ENCODE data around the gene MAPK11.

MAPK11 gene

DNA sequence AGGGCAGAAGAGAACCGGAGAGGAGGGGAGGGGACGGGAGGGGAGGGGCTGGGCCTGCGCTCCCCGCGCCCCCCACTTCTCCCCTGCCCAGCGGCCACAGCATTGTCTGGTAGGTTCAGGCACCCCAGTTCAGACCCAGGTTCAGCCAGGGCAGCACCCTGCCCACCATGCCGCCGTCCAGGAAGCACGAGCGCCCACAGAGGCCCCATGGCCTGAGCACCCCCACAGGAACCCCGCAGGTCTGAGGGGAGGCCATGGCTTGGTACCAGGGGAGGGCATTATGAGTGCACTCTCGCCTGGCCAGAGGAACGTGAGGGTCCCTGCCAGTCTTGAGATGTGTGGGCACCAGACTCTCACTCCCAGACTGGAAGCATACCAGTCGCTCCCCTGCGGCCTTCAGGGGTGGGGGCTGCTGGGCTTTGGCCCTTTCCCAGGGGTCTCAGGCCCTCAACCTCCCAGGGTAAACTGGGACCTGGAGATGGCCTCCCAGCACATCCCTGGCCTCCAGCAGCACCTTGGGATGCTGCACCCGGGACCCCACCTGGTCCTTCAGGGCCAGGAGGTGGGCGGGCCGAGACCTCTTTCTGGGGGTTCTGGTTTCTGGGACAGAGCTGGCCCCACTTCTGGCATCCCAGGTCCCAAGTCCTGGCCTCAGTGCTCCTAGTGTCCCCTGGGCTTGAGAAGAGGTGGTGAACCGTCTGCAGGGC is 37.9 kb upstream of the MAPK11 start:
- no peak for DNase-seq (ENCODE audit: low read depth in 2 of 2)

- peak in 1 of 2 experiments; percentile 33 for DNase-seq (ENCODE audit: low read depth in 2 of 2)
Measured at GRCh38 chr22:50306753-50307749, 36.9 kb upstream of the MAPK11 start, which contains the start of gene PLXNB2. Gene PLXNB2, minus strand, starts transcription at chr22:50307646. Its CDS starts 17,062 bp downstream, at chr22:50290584.

DNA sequence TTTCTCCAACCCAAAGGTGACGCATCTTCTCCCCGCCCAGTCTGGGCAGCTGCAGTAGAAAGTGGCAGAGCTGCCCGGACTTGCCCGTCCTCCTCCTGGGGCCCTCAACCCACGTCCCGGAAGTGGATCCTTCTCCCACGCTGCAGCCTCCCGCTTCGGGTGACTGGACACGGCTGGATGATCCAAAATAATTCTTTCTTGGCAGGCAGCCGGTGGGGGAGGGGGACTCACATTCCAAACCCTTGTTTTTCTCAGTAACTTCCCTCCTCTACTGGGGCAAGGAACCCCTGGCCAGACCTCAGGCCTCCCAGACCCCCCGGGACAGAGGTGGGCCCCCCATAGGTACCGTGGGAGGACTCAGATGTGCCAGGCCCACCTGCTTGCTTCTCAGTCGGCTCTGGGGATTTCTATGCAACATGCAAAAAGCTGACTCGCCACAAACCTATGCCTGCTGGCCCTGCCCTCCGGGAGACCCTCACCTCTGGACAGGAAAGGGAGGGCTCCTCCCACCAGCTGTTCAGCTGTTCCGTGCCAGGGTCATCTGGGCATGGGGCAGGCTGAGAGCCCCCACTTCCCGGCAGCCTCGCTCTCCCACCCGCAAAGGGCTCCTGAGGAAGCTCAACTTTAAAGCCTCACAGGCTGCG is 35.9 kb upstream of the MAPK11 start:
- DNase-seq (ENCODE audit: low read depth in 2 of 2) = no peak

DNA sequence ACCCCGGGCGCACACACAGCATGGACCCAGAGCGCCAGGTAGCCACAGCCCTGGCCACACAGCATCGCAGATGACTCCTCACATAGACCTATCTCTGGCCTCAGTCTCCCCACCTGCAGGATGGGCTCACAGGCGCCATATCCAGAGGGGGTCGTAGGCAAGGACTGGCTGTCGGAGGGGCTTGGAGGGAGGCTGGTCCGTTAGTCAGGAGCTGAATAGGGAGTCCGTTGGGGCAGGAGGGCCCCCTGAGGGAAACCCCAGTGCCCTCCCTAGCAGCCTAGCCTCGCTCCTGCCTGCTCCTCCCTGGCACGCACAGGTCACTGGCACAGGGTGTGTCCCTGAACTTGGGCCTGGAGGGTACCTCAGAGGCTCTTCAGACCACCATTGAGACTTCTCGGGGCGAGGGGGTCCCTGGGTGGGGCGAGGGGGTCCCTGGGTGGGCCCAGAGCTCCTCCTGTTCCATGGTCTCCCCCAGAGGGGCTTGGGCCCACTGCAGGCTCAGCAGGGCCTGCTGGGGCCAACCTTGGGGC is 35.3 kb upstream of the MAPK11 start:
- no peak for DNase-seq (ENCODE audit: low read depth in 2 of 2)

DNA sequence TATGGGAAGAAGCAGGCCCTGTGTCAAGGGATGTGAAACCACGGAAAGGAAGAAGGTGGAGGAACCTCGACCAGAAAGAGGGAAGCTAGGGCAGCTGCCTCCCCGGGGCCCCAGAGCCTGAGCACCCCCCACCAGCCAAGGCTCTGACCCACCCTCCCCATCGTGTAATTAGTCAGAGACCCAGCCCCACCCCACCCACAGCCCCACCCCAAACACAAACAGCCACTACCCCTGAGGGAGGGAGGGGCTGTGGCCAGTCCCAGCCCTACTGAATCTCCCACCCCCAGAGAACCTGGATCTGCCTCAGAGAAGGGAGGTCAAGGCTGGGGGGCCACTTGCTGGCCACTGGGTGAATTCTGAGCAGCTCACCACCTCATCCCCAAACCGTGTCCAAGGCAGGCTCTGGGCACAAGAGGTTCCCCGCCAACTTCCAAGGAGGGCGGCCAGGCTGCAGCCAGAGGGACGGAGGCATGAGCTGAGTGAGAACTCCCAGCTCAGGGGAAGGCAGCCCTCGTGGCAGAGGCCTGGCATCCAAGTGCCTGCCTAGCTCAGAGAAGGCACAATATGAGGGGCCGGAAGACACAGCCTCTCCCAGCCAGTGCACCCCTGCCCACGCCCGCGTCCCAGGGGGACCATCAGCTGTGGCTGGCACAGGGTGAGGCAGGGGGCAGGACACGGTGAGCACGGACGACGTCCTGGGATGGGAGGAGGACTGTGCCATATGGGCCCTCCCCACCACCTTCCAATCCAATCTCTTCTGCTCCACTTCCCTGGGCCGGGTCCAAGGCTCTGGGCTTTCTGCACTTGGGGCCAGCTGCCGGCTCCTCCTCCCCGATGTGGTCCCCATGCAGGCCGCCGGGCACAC is 34.6 kb upstream of the MAPK11 start:
- DNase-seq (ENCODE audit: low read depth in 2 of 2) = no peak

DNA sequence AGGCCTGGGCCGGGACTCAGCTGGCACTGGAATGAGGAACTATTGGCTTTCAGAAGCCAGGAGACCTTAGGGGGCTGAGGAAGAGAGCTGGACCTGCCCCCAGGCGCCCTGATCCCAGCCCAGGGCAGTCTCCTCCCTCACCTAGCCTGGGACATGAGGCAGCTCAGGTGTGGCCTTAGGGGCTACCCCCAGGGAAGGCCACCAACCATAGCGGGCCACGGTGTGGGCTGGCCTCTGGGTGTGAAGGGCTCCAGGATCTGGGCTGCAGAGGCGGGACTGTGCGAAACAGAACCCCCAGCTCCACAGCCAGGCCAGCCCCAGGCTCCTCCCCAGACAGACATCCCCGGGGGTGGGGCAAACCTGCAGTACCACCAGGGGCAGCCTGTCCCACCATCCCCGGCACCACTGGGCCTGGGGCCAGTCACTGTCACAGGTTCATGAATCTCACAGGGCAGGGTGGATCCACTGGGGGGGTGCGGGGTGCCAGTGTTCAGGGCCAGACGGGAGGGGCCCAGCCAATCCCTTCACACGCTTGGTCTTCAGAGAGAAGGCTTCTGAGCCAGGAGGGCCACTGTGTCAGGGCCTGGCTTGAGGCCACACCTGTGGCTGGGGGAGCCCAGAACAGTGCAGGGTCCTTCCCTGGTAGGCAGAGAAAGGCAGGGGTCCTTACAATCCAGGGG is 33.8 kb upstream of the MAPK11 start:
- no peak for DNase-seq (ENCODE audit: low read depth in 2 of 2)

- DNase-seq (ENCODE audit: low read depth in 2 of 2) = no peak
Measured at GRCh38 chr22:50303515-50303847, 33.3 kb upstream of the MAPK11 start.

DNA sequence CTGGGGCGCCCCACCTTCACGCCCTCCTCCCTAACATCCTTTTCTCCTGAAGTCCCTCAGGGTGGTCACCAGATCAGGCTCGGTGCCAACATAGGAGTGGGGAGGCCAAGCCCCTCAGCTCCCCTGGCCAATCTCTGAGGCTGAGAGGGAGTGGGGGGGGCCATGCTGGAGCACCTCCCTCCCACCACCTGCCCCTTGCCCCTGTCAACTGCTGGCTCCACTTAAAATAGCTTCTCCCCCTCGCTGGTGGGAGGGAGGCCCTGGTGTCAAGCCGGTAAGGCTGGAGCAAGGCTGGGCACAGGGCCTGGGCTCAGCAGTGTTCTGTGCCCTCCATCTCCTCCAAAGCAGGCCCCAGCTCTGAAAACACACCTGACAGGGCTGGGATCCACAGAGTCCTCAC is 32.4 kb upstream of the MAPK11 start:
- DNase-seq (ENCODE audit: low read depth in 2 of 2) = no peak

GRCh38 chr22:50302041-50302541 is 31.9 kb upstream of the MAPK11 start:
- DNase-seq (ENCODE audit: low read depth in 2 of 2) = no peak

GRCh38 chr22:50301581-50301991 is 31.4 kb upstream of the MAPK11 start:
- no peak for DNase-seq (ENCODE audit: low read depth in 2 of 2)

GRCh38 chr22:50300620-50301257 is 30.6 kb upstream of the MAPK11 start:
- no peak for DNase-seq (ENCODE audit: low read depth in 2 of 2)

- DNase-seq (ENCODE audit: low read depth in 2 of 2) = no peak
Measured at GRCh38 chr22:50299785-50300619, 29.8 kb upstream of the MAPK11 start.

DNA sequence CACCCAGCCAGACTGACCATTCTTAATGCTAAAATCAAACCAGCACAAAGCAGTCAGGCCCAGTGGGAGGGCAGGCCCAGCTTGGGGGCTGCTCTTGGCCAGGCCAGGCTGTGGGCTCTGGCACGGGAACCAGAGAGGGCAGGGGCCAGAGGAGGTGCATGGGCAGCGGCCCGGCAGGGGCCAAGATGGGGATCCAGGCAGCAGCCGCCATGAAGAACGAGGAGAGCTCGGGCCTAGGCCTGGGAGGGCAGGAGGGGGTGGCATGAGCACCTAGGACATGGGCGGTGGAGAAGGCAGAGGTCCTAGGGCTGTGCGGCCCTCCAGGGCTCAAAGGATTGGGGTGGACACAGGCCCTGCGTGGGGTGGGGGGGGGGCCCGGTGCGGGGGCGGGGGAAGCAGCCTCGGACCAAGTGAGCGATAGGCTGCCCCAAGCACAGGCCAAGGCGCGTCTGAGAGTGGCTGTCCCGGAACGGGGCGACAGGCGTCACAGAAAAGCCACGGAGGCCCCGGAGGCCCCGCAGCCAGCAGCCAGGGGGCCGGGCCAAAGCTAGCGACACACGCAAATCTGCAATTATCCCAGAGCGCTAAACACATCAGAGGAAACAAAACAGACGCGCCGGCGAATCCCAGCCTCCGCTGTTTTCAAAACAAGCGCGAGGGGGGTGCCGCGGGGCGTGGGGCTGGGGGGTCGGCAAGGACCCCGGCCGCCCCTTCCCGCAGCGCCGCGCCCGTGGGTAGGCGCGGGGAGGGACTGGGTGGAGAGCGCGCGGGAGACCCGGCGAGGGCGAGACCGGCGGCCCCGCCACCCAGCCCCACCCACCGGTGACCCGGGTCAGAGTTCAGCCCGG is 29.0 kb upstream of the MAPK11 start:
- DNase-seq (ENCODE audit: low read depth in 2 of 2) = no peak

- no peak for DNase-seq (ENCODE audit: low read depth in 2 of 2)
Measured at GRCh38 chr22:50298266-50298637, 28.1 kb upstream of the MAPK11 start.

DNA sequence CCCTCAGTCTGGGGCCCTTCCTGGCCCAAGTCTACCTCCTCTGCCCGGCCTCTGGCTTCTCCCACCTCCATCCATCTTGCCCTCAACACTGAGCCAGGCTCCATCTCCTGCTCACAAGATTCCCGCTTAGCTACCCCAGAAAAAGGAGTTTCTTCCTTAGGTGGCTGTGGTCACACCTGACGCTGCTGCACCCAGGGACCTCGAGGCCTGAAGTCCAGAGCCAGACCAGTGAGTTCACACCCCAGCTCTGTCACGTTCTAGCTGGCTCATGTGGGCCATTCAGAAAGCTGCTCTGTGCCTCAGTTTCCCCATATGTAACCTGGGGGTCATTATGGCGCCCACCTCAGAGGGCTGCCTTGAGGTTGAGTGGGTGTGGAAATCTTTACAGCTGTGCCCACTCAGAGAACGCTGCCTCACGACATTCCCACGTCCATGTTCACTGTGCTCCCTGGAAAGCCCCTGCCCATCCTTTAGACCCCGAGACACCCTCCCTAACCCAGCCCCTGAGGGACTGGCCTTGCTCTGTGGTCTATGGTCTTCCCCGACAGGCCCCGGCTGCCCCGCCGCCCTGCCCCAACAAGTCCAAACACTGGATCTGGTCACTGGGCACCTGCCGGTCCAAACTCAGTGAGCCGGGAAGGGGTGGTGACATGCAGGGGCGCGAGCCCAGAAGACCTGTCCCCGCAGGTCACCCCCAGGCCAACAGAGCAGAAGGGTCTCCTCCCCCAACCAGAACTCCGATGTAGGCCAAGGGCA is 27.5 kb upstream of the MAPK11 start:
- no peak for DNase-seq (ENCODE audit: low read depth in 2 of 2)

DNA sequence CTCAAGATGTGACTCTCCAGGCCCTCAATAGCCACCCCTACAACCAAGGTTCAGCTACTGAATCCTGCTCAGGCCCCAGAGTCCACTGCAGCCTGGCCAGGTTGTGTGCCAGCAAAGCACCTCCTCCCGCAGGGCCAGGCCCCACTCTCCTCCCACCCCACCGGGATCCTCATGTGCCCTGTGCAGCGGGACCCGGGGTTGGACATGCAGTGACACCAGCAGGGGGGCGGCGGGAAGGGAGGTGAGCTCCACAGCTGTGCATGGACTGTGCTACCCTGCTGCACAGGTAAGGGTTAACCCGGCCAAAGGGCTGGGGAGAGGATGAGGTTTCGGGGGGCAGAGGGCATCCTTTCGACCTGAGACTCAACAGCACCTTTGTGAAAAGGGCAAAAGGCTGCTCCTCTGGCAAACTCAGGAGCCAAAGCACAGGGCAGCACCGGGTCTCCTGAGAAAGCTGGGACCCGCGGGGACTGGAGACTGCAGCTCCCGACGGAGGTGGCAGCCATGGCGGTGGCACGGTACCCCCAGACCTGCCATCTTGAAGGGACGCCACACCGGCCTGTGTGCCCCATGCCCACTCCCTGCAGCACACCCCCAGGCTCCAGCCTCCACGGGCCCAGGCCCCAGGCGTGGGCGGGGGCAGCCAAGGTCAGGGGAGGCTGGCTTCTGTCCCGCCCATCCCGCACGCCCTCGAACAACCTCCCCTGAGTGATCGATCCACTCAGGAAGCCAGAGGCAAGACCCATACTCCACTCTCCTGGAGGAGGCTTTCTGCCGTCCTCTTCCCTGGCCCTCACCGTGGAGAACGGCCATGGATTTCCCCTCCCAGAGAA is 26.7 kb upstream of the MAPK11 start:
- DNase-seq (ENCODE audit: low read depth in 2 of 2) = no peak

- no peak for DNase-seq (ENCODE audit: low read depth in 2 of 2)
Measured at GRCh38 chr22:50294319-50294656, 24.1 kb upstream of the MAPK11 start.
